Hematopoietic multipotent progenitor cell treated with erythropoietin and hydrocortisone succinate and interleukin-3 and kit ligand, for 4 days (in vitro differentiated cells): ENCODE measurements around the gene RABL6.
"Not testable (repeated sequence)": the region's sequence is repeated elsewhere in the genome, so short reads cannot be mapped to it uniquely, and the experiment has no call there.

ENCODE experiments used
- DNase-seq: peaks from one replicate; pipeline ENCODE4 v3.0.0-alpha.2; 2015

RABL6 gene

DNA sequence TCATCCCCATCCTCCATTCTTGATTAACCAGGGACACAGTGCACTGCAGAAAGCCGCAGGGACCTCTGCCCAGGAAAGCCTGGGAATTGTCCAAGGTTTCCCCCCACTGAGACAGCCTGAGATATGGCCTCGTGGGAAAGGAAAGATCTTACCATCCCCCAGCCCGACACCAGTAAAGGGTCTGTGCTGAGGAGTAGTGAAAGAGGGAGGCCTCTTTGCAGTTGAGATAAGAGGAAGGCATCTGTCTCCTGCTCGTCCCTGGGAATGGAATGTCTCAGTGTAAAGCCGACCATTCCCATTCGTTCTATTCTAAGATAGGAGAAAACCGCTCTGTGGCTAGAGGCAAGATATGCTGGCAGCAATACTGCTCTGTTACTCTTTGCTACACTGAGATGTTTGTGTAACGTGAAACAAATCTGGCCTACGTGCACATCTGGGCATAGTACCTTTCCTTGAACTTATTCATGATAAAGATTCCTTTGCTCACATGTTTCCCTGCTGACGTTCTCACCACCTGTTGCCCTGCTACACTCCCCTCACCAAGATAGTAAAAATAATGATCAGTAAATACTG is 10.9 kb upstream of the RABL6 start:
- DNase-seq: not testable (repeated sequence)

DNA sequence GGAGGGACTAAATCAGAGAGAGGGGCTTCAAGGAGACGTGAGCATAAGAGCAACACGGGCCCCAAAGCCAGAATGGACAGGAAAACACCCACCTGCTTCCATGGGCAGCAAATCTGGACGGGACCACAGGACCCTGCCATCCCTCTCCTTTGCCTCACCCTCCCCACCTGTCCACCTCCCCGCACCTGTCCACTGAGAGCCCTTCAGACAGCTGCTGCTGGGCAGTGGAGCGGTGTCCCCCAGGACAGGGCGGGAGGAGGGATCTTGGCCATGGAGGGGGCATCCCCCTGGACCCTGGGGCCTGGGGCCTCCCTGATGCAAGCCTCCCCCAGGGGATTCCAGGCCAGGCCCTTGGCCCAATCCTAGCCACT is 9.1 kb upstream of the RABL6 start:
- DNase-seq: no peak

DNA sequence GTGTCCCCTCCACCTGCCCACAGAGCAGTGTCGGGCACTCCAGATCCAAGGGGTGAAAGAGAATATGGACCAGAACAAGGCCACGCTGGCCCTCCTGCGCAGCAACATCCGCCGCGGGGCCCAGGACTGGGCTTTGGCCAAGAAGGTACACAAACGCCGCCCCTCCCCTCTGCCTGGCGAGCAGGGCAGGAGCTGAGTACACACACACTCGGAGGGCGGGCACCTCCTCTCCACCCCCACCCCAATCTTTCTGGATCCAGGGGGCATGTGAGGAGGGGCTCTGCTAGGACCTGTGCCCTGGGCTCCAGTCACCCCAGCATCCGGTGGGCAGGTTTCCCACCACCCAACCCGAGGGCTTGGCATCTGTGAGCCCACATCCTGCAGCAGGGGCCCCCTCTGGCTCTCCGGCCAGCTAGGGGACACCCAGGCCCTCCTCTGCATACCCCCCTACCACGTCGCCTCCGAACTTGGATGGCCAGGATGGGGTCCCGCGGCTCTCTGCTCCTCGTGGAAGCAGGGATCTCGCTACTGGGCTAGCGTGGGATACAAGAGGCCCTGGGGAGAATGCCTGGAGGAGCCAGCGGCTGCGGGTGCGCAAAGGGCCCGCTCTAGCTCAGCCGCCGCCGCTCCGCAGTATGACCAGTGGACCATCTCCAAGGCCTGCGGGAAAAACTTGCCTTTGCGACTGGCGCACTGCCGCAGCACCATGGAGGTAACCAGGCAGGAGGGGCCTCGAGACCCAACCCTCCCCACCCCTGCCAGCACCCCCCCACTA is 8.5 kb upstream of the RABL6 start:
- no peak for DNase-seq

DNA sequence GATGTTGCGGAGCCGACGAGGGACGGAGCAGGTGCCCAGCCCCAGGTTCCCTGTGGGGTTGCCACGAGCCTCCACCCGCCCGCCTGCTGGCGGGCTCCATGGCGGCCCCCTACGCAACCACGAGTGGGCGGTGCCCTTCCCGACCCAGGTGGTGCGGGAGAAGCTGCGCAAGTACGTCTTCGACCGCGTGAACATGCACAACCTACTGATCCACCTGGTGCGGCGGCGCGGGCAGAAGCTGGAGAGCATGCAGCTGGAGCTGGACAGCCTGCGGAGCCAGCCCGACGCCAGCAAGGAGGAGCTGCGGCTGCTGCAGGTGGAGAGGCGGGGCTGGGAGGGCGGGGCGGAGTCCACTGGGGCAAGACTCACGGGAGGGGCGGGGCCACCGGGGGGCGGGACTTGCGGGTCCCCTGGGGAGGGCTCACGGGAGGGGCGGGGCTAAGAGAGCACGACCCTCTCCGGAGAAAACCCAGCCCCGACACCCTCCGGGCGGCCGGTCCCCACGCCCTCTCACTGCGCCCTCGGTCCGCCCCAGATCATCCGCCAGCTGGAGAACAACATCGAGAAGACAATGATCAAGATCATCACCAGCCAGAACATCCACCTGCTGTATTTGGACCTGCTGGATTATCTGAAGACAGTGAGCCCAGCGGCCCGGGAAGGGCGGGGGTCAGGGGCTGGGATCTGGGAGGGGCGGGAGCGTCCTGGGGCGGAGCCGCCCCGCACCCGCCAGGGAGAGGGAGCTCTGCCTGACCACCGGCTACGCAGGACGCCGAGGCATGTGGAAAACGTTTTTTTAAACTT is 7.7 kb upstream of the RABL6 start:
- DNase-seq: peak; percentile 96

DNA sequence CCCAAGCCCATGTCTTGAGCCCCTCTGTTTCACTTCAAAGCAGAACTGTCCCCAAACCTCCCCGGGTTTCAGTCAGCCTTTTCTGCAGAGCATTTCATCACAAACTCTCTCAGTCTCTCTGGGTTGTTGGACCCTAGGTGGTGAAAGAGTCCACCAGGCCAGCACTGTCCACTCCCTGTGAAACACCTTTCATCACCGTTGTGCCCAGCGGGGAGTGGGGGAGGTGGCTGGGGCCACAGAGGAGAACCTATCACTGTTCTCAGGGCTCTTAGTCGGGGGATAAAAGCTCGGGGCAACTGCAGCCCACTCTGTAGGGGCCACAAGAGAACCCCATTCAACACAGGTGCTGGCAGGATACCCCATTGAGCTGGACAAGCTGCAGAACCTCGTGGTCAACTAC is 5.4 kb upstream of the RABL6 start:
- DNase-seq: no peak

DNA sequence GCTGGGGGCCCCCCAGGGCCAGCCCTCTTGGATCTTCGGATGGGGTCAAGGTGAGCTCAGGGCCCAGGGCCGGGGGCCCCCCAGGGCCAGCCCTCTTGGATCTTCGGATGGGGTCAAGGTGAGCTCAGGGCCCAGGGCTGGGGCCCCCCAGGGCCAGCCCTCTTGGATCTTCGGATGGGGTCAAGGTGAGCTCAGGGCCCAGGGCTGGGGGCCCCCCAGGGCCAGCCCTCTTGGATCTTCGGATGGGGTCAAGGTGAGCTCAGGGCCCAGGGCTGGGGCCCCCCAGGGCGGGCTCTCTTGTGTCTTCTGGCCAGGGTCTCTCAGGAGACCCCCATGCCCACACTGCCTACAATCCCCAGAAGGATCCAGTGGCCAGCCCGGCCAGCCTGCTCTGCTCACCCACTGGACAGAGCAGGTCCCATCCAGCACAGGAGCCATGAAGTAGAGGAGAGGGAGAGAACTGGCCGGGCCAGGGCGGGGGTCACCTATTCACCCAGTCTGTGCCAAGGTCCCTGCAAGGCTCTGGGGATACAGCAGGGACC is 4.7 kb upstream of the RABL6 start:
- DNase-seq: not testable (repeated sequence)

DNA sequence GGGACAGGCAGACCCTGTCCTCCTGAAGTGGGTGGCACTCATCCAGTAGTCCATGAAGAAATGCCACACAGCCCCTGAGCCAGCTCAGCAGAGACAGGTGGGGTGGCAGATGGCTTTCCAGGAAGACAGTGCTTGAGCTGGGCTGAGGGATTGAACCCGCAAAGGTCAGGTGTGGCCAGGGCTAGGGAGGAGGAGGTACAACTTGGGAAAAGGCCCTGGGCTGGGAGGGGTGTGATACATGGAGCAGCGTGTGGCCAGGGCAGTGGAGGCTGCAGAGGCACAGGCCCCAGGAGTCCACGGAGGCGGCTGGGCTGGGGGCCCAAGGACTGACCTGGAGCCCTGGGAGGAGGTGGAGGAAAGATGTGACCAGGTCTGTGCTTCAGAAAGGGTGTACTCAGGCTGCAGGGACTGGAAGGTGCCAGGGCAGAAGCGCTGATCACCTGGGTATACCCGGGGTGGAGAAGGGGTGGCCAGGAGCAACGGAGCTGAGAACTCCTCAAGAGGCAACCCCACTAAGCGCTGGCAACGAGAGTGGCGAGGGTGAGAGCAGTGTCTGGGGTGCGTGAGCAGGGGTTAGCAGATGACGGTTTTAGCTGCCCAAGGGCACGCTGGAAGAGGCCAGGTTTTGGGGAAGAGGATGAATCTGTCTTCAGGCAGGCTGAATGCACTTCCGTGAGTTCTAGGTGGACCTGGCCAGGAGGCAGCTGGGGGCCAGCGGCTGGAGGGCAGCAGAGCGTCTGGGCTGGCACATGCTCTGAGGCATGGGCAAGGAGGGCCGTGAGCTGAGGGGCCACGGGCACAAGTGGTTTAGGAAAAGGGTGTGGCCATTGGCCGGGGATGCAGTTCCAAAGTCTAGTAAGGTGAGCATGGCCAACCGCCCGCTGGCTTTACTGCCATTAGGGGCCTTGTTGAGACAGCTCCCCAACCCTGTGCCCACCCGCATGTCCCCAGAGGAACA is 3.9 kb upstream of the RABL6 start:
- no peak for DNase-seq

DNA sequence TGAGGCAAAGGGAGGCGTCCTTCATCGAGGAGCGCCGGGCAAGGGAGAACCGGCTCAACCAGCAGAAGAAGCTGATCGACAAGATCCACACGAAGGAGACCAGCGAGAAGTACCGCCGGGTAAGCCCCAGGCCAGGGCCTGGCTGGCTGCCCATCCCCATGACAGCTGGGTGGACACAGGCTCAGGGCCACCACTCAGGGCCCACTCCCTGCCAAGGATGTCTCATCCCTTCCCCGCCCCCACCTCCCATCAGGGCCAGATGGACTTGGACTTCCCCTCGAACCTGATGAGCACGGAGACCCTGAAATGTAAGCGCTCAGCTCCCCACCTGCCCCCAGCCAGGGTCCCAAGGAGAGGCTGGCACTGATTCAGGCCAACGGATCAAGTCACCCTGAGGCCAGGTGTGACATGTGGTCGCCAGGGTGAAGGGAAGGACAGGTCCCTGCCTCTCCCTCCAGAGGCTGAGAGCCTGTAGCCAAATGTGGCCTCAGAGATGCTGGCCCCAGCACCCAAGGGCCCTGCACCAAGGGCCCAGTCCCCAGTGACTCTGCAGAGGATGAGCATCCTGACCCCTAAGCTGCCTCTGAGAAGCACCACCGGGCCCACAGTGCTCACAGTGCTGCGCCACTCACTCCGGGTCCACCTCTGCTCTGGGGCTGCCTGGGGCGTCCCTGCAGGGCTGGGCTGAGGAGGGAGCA is 3.1 kb upstream of the RABL6 start:
- no peak for DNase-seq

DNA sequence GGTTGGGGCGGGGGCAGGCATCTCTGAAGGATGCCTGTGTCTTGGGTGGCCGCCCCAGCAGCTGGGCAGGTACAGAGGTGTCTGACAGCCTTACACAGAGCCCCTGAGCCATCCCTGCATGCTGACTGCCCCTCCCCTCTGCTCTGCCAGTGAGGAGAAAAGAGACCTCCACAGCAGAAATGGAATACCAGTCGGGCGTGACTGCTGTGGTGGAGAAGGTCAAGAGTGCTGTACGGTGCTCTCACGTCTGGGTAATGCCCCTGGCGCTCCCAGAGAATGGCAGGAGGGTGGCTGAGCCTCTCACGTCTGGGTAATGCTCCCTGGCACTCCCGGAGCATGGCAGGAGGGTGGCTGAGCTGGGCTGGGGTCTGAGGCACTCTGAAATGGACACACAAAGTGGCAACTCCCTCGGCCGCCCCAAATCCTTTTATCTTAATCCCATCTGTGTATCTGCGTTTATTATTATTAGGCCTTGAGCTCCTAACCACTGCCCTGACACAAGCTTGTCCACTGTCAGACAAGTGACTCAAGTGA is 2.5 kb upstream of the RABL6 start:
- no peak for DNase-seq

DNA sequence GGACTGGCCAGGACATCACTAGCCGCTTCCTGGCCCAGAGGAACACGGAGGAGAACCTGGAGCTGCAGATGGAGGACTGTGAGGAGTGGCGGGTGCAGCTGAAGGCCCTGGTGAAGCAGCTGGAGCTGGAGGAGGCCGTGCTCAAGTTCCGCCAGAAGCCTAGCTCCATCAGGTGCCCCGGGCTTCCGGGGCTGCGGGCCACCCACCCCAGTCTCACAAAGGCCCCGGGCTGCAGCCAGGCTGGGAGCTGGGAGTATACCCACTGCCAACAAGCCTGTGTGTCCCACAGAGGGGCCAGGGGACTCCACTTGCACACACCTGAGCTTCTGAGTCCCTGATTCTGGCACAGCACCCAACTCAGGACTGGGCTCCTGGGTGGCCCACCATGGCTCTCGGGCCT is 1.7 kb upstream of the RABL6 start:
- no peak for DNase-seq

DNA sequence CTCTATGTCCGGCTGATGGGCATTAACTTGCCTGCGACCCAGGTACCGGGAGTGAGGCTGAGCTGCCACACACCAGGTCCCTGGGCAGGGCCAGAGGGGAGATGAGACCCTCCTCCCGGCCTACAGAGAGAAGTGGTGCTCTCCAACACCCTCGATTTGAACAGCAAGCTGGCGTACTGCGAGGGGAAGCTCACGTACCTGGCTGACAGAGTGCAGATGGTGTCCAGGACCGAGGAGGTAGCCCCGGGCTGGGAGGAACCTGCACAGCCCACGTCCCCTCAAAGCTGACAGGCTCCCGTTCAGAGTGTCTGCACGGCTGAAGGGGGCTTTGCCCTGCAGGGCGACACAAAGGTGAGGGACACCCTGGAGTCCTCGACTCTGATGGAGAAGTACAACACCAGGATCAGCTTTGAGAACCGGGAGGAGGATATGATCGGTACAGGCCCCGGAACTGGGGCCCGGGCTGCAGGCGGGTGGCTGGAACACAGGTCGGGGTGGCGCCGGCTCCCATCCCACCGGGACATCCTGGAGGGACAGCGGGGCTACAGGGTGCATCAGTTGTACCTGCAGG is 1.0 kb upstream of the RABL6 start:
- DNase-seq: no peak

DNA sequence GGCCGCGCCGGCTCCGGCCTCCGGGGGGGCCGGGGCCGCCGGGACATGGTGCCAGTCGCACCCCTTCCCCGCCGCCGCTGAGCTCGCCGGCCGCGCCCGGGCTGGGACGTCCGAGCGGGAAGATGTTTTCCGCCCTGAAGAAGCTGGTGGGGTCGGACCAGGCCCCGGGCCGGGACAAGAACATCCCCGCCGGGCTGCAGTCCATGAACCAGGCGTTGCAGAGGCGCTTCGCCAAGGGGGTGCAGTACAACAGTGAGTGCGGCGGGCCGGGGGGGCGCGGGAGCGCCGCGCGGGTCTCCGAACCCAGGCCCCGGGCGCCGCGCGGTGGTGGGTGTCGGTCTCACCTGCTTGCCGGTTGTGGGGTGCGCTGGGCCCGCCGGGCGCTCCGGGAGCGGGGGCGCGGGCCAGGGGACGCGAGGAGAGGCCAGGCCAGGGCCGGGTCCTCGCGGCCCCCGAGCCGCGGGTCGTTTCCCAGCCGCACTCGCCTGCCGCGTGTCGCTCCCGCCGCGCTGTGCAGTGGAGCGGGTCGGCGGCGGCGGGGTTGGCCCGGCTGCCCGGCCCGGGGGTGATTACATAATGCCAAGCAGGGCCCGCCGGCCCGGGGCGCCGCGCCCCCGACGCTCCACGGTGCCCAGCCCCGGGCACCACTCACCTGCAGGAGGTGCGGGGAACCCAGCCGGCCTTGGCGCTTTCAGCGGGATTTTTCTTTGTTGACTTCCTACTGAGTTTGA is 492 bp downstream of the RABL6 start:
- DNase-seq: peak; percentile 47

DNA sequence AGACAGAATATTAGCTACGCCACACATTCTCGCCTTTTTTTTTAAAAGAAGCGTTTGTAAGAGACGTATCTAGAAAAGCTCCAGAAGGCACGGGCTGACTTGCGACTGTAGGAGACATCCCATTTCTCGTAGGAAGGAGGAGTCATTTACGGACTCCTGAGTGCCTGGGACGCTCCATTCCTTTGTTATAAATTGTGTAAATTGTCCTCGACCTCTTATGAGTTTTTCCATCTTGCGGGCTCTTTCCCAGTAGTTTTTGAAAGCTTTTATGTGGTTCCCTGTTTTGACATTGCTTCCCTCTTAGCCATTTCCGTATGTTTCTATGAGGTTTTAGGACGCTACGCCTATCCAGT is 1.0 kb downstream of the RABL6 start:
- peak; percentile 49 for DNase-seq

DNA sequence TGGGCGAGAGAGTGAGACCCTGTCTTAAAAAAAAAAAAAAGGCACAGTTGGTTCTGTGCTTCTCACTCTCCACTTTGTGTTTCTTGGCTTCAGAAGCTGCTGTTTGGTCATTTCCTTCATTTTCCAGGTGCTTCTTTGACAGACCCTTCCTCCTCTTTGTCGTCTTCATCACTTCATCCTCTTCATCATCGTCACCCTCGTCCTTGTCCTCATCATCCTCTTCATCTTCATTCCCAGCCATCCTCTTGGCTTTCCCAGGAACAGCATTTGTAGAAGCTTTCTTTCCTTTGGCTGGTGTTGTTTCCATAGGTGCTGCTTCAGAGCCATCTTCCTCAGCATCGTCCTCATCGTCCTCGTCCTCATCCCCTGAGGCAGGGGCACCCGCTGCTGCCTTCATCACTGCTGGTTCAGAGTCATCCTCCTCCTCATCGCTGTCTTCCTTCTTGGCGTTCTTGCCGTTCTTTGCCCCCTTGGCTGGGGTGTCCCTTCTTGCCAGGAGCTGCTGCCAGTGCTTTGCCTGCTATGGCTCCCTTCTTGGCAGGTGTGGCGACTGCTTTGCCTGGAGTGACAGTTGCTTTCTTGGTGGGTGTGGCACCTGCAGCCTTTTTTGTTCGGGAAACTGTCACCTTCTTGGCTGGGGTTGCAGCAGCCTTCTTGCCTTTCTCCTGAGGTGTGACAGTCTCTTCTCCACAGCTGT is 7.1 kb downstream of the RABL6 start:
- DNase-seq: no peak

DNA sequence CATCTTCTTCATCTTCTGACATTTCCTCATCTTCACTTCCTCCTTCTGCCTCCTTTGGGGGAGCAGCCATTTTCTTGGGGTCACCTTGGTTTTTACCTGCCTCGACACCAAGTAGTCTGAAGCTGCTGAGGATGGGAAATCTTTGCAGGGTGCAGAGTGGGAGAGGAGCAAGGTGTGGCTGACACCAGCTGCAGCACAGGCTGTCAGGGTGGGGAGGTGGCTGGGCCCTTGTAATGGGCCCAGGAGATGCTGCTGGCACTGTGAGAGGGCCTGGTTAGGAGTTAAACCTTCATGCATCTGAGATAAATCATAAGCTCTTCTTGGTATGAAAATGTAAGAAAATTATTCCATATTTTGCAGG is 7.7 kb downstream of the RABL6 start:
- no peak for DNase-seq

DNA sequence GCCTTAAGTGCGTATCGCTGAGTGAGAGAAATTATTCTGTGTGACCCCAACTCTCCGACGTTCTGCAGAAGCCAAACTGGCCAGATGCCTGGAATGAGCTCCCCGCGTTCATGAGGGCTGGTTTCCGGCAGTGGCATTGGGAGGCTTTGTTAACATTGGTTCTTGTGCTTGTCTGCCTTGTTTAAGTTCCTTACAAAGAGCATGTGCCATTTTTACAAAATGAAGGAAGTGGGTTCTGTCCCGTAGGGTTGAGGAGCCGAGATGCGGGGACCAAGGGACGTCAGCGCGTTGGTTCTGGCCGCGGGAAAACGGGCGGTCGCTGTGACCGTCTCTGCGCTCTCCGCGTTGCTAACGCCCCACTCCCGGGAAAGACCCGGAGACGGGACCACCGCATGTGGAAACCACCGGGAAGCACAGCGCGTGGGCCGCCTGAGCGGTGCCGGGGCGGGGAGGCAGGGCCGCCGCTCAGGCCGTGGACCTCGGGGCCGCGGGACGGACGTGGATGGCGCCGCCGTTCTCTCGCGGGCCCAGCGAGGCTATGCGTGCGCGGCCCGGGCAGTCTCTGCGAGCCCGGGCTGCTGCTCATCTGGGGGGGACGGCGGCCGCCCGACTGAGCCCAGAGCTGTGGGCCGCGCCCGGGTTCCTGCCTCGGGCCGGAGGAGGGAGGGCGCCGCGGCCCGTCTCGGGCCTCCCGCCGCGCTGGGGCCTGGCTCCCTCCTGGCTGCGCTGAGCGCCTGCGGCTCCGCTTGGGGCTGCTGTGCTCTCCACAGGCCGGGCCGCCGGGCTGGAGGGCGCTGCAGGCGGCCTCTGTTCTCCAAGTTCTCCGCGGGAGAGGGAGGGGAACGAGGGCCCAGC is 13.4 kb downstream of the RABL6 start:
- peak; percentile 49 for DNase-seq

DNA sequence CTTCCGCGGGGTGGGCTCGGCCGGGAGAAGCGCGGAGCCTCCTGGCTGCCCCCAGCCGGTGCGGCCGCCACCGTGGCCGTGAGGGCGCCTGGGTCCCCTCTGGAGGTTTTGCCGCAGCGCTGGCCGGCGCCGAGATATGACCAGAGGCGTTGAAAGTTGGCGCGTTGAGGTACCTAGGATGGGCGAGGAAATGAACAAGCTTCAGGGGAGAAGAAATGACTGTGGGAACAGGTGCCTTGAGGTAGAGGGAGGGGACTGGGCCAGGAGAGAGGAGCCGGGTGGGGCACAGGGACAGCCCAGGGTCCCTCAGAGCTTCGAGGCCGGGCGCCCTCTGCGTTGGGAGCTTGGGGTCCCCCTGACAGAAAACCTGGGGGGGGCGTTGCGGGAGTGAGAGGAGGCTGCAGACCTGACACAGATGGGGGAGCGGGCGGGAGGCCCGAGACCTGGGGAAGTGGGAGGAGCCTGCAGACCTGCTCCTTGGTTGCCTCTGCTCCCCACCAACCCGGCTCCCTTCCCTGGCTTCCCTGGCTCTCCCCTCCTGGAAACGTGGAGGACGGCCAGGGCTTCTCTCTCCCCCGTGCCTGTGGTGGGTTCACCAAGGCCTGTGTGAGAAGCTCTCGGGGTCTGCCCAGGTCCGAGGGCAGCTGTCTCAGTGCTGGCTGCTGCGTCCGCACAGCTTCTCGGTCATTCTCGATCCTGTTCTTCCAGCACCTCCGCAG is 14.2 kb downstream of the RABL6 start:
- DNase-seq: no peak
